HG03045 (cell line): ENCODE results near the gene PPP1R3C.

Experiments used
- ATAC-seq: cut with Tn5 transposase; IDR thresholded peaks from one replicate; pipeline ENCODE4 v1.9.1; 2021; ENCODE audit warnings: mild to moderate bottlenecking, moderate library complexity; ENCODE audit not compliant: unreplicated experiment

Gene PPP1R3C

GRCh38 chr10:91629715-91630549 lies 2.9 kb downstream of the PPP1R3C start:
- ATAC-seq = no peak

GRCh38 chr10:91628383-91628782 lies 4.5 kb downstream of the PPP1R3C start:
- no peak for ATAC-seq

- no peak for ATAC-seq
Observed at GRCh38 chr10:91627344-91628102, 5.3 kb downstream of the PPP1R3C start.

GRCh38 chr10:91626936-91627335 lies 5.9 kb downstream of the PPP1R3C start:
- ATAC-seq = no peak

- ATAC-seq = no peak
Observed at GRCh38 chr10:91624633-91625032, 8.2 kb downstream of the PPP1R3C start.

GRCh38 chr10:91622601-91623000 lies 10.3 kb downstream of the PPP1R3C start:
- no peak for ATAC-seq

GRCh38 chr10:91621483-91622113 lies 11.3 kb downstream of the PPP1R3C start:
- ATAC-seq = no peak

GRCh38 chr10:91617072-91617609 lies 15.7 kb downstream of the PPP1R3C start:
- ATAC-seq = no peak

GRCh38 chr10:91616137-91616536 lies 16.7 kb downstream of the PPP1R3C start:
- ATAC-seq = no peak

- ATAC-seq = no peak
Observed at GRCh38 chr10:91614225-91614624, 18.6 kb downstream of the PPP1R3C start.

- no peak for ATAC-seq
Observed at GRCh38 chr10:91613411-91614187, 19.3 kb downstream of the PPP1R3C start.

GRCh38 chr10:91610919-91611318 lies 22.0 kb downstream of the PPP1R3C start:
- no peak for ATAC-seq

- ATAC-seq = no peak
Observed at GRCh38 chr10:91610444-91610843, 22.4 kb downstream of the PPP1R3C start.

GRCh38 chr10:91607646-91608403 lies 25.0 kb downstream of the PPP1R3C start:
- ATAC-seq = no peak

- ATAC-seq = no peak
Observed at GRCh38 chr10:91605968-91606367, 26.9 kb downstream of the PPP1R3C start.

GRCh38 chr10:91604553-91605534 lies 28.0 kb downstream of the PPP1R3C start:
- no peak for ATAC-seq

- no peak for ATAC-seq
Observed at GRCh38 chr10:91603931-91604331, 28.9 kb downstream of the PPP1R3C start.

GRCh38 chr10:91602868-91603568 lies 29.9 kb downstream of the PPP1R3C start:
- ATAC-seq = no peak
